Activated CD4-positive, alpha-beta T cell treated with anti-CD3 and anti-CD28 coated beads, Interleukin-2, amount 50 U/mL, for 24 hours (primary cell): Measurements from ENCODE around the gene LAPTM4A.
A peak's percentile ranks its signal among the peaks of the same experiment; 100 is the strongest.
"Not testable (repeated sequence)": the region's sequence is repeated elsewhere in the genome, so short reads cannot be mapped to it uniquely, and the experiment has no call there.

ENCODE experiments used
- DNase-seq, 2 donors: peaks; one replicate each; pipeline ENCODE4 v3.0.0-alpha.2; 2020; ENCODE audit warnings: low read depth in 1 of 2, low spot score in 1 of 2

The LAPTM4A gene

DNA sequence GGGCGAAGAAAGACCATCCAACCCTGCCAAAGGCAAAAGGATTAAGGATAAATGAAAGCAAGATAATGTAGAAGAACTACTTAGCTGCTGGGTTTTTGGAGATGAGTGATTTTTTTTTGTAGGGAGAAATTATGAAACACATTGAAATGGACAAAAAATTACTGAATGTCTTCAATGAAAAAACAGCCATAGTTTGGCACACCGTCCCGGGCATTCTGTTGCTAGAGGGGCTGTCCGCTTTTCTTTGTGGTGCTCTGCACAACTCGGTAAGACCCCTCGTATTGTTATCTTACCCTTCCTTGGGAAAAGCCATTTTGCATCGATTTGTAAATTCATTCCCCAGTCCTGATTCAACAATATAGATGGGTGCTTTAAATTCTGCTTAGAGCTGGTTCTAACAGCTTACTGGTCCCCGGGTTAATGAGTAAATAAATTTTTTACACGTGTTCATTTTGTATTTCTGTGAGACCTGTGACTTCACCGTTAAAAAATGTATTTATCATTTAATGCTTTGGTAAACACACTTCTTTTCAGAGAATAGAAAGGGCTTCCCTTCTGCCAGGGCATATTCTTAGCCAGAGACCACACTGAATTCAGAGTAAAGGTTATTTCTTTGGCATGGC is 912 bp upstream of the LAPTM4A start:
- DNase-seq, result no peak

DNA sequence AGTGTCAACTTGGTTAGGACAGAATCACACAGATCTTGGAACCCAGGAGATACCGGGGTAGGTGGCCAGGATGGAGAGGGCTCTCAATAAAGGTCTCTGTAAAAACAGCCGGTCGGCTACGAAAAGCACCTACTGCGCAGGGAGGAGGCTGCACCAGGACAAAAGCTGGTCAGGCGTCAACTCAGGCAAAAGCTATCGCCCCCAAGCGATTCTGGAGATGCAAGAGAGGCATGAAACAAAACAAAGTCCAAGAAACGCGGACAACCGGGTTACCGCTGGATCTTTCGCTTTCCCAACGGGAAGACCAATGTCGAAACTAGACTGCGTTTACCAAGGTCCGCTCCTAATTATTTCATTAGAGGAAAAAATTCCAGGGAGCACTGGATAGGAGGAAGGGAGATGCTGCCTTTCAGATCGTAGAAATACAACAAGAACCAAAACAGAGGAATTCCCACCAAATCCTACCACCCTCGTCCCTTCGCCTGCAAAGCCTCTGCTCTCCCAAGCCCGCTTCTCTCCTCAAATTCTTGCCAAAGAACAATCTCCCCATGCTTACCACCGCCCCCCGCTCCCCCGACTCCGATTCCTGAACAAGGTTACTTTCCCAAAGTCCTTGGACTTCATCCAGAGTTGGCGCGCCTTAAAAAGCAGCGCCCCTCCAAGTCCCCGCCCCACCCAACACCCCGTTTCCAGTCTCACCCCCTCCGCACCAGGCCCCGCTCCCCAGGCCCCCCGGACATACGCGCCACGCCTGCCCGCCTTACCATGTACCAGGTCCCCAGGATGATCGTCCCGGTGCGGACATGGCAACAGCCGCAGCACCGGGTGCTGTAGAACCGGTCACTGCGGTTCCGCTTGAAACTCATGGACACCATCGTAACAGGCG is 539 bp downstream of the LAPTM4A start:
- DNase-seq, result peak in 1 of 2 donors; percentile 5

GRCh38 chr2:20050104-20050645 is 1.3 kb downstream of the LAPTM4A start:
- DNase-seq, result peak in 1 of 2 donors; percentile 14

- no peak for DNase-seq
Observed at GRCh38 chr2:20049637-20050036, 1.8 kb downstream of the LAPTM4A start.

DNA sequence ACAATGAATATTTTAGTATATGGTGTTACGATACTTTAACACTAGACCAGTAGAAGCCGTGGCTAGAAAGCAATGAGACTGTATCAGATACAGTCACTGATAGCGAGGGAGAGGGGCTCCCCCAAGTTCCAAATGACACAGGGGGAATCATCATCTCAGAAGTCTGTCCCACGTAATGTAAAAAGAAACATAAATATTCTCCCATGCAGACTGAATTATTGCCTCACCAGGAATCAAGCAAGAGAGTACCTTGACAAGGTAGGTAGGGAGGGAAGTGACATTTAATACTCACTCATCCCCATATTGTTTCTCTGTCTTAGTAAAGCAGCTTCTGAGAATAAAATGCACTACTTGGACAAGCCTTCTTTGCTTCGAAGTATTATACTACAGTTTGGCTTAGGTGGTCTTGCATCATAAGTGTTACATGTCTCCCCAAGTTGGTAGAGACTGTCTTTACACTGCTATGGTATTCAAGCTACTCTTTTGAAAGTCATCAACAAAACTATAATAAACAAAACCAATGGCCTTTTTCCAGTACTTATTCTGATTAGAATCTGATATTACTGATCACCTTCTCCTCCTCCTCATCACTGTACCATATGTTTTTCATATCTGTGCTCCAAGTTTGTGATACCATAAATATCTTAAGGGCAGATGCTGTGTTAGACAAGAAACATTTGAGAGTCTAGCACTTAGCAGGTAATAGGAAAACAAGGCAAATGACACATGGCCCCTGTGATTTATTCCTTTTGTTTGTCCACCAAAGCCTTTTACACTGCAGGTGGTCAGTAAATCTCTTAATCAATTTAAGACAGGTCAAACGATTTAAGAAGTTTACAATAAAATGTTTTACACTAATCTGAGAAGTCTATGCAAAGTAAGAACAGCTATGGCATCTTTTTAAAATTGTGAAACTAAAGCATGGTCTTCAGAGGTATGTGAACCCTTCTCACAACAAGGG is 2.7 kb downstream of the LAPTM4A start:
- no peak for DNase-seq

GRCh38 chr2:20045712-20046292 is 5.6 kb downstream of the LAPTM4A start:
- not testable (repeated sequence) for DNase-seq

- DNase-seq, result no peak
Observed at GRCh38 chr2:20044778-20045177, 6.7 kb downstream of the LAPTM4A start.

- DNase-seq, result no peak
Observed at GRCh38 chr2:20042531-20042930, 8.9 kb downstream of the LAPTM4A start.

- DNase-seq, result no peak
Observed at GRCh38 chr2:20040489-20041172, 10.8 kb downstream of the LAPTM4A start.

GRCh38 chr2:20037660-20038059 is 13.8 kb downstream of the LAPTM4A start:
- no peak for DNase-seq

- DNase-seq, result no peak
Observed at GRCh38 chr2:20035955-20036666, 15.3 kb downstream of the LAPTM4A start.

GRCh38 chr2:20034821-20035220 is 16.6 kb downstream of the LAPTM4A start:
- DNase-seq, result no peak

DNA sequence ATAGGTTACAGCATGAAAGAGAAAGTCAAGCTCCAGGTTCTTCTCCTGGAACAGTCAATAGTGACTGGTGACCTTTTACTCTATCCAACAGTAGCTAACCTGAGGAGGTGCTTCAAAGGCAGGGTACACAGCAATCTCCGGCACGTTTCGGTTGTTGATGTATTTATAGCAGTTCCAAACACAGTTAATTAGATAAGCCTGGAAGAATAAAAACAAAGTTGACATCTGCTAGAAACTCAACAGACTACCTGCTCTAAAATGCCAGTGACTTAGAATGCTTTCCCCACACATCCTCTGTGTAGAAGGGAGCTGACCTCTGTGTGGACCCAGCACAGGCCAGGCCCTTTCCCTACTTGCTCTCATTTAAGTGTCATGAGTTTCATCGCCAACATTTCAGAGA is 17.2 kb downstream of the LAPTM4A start:
- no peak for DNase-seq

GRCh38 chr2:20033322-20033721 is 18.1 kb downstream of the LAPTM4A start:
- DNase-seq, result no peak

DNA sequence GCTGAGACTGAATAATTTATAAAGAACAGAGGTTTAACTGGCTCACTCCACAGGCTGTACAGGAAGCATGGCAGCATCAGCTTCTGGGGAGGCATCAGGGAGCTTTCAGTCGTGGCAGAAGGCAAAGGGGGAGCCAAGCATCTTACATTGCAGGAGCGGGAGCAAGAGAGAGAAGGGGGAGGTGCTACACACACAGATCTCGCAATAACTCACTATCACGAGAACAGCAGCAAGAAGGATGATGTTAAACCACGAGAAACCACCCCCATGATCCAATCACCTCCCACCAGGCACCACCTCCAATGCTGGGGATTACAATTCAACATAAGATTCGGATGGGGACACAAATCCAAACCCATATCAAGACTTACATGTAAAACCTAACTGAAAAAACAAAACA is 21.2 kb downstream of the LAPTM4A start:
- no peak for DNase-seq

GRCh38 chr2:20027705-20028434 is 23.6 kb downstream of the LAPTM4A start:
- DNase-seq, result no peak

- no peak for DNase-seq
Observed at GRCh38 chr2:20027260-20027677, 24.2 kb downstream of the LAPTM4A start.

DNA sequence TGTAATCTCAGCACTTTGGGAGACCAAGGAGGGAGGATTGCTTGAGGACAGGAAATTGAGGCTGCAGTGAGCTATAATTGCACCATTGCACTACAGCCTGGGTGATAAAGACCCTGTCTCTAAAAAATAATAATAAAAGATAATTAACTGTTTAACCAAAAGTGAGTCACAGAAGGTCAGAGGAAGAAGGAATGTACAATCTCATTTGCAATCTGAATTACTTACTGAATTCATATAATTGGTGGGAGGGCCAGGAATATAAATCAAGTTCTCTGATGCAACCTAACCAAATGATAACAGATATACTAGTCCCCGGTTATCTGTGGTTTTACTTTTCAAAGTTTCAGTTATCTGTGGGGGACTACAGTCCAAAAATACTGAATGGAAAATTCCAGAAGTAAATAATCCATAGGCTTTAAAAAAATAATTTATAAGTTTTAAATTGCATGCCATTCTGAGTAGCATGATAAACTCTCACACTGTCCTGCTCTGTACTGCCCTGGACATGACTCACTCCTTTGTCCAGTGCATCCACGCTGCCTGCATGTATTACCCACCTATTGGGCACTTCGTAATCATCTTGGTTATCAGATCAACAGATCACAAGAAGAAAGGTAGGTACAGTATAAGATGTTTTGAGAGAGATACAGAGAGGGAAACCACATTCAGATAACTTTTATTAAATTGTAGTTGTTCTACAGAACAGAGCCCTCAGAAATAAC is 26.2 kb downstream of the LAPTM4A start:
- DNase-seq, result no peak
